Activated B cell treated with CpG ODN at 0.5 μM for 24 hours (primary cell): ENCODE data around the gene MAP4K2. TPM values are rescaled to one million over a fixed set of nuclear protein-coding genes. Genes with fewer than 3 reads are reported as not detected.

Experiments used
- ATAC-seq: fragments of 200-7000 bp; cut with Tn5 transposase; one replicate; pipeline ENCODE4 v1.10.0; 2021; ENCODE audit warnings: low read depth, mild to moderate bottlenecking, moderate library complexity
- CTCF ChIA-PET: fragments of 350-600 bp; sonication (Branson Sonifier 250); formaldehyde crosslinking; loops from one replicate; lab custom pipeline; 2021; ENCODE audit warnings: antibody characterized with exemption; lab: Charles Lee
- POLR2A ChIA-PET: fragments of 350-600 bp; sonication (Branson Sonifier 250); formaldehyde crosslinking; loops from one replicate; lab custom pipeline; 2021; ENCODE audit warnings: antibody characterized with exemption; lab: Charles Lee
- DNase-seq: peaks from one replicate; pipeline ENCODE4 v3.0.0; 2022
- H3K27ac Mint-ChIP-seq: one replicate; pipeline ENCODE4 v1.8.0; 2020; ENCODE audit warnings: mixed read lengths
- H3K27me3 Mint-ChIP-seq: one replicate; pipeline ENCODE4 v1.8.0; 2021; ENCODE audit warnings: mixed read lengths
- H3K36me3 Mint-ChIP-seq: one replicate; pipeline ENCODE4 v1.8.0; 2021; ENCODE audit warnings: low read depth, mixed read lengths
- H3K4me1 Mint-ChIP-seq: one replicate; pipeline ENCODE4 v1.8.0; 2021; ENCODE audit warnings: mixed read lengths
- H3K4me3 Mint-ChIP-seq: one replicate; pipeline ENCODE4 v1.8.0; 2020; ENCODE audit warnings: mild to moderate bottlenecking, mixed read lengths
- H3K9me3 Mint-ChIP-seq: one replicate; pipeline ENCODE4 v1.8.0; 2020; ENCODE audit warnings: mixed read lengths
- CTCF ChIP-seq: fragments of 200-600 bp; IDR thresholded peaks from one replicate; pipeline ENCODE4 v1.8.0; 2022; ENCODE audit warnings: antibody characterized with exemption, mild to moderate bottlenecking
- intact Hi-C: fragments of 100-400 bp; cut with micrococcal nuclease; formaldehyde crosslinking; loops from one replicate; pipeline ENCODE4 v1.15.1; 2024
- total RNA-seq: library from RNA; stranded (reverse); gene quantifications from 2 replicates; pipeline ENCODE4 v1.2.3, GENCODE V29; 2022

The MAP4K2 gene
- total RNA-seq, 1 donor from 2014 or later: 73.6 TPM

DNA sequence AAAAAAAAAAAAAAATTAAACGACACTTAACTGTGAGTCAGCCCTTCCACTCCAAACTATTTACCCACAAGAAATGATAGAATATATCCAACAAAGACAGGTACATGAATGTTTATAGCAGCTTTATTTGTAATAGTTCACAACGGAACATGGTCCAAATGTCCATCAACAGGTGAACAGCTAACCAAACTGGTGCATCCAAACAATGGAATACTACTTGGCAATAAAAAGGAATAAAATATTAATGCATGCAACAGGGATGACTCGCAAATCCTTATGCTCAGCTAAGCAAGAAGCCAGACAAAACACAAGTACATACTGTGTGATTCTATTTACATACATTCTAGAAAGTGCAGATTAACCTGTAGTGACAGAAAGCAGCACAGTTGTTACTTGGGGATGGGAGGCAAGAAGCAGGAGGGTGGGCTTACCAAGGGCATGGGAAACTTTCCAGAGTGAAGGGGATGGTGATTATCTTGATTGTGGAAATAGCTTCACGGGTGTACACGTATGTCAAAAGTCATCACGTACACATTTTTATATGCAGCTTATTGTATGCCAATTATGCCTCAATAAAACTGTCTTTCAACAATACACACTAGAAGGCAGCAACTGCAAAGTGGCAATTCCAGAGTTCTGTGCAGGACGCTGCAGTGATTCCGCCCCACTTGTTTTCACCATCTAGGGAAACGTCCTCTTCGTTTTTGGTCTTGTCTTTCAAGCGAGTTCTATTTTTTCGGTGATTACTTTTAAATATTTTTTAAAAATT, 18.0 kb downstream of the MAP4K2 start:
- peaks cover 16% of the 10 kb centered on the region for H3K36me3 Mint-ChIP-seq
- no peaks in the 10 kb centered on the region for H3K9me3 Mint-ChIP-seq
- H3K27ac Mint-ChIP-seq: no peak overlapping the region
- no peak for DNase-seq
- no peaks in the 10 kb centered on the region for H3K27me3 Mint-ChIP-seq
- peaks cover 38% of the 10 kb centered on the region for H3K4me1 Mint-ChIP-seq
- no peak overlapping the region for H3K4me3 Mint-ChIP-seq
- ChIA-PET CTCF (interaction anchor here (0.6 to 5.3 kb wide), 7 partner anchors 17 to 465 kb away, joined by 3 to 29 read pairs (median 4); partner anchors contain the start of genes CDC42BPG and MAP4K2), POLR2A (interaction anchor here (0.6 to 6.2 kb wide), 7 partner anchors 9 to 94 kb away, joined by 3 to 63 read pairs (median 5); partner anchors contain the start of gene RASGRP2)
- no peak for TF ChIP-seq CTCF
- no peak for ATAC-seq
- intact Hi-C loops: loop anchor here (5.0 kb wide), 1 partner anchor 227 kb away; the partner anchor contains the start of gene ARL2

DNA sequence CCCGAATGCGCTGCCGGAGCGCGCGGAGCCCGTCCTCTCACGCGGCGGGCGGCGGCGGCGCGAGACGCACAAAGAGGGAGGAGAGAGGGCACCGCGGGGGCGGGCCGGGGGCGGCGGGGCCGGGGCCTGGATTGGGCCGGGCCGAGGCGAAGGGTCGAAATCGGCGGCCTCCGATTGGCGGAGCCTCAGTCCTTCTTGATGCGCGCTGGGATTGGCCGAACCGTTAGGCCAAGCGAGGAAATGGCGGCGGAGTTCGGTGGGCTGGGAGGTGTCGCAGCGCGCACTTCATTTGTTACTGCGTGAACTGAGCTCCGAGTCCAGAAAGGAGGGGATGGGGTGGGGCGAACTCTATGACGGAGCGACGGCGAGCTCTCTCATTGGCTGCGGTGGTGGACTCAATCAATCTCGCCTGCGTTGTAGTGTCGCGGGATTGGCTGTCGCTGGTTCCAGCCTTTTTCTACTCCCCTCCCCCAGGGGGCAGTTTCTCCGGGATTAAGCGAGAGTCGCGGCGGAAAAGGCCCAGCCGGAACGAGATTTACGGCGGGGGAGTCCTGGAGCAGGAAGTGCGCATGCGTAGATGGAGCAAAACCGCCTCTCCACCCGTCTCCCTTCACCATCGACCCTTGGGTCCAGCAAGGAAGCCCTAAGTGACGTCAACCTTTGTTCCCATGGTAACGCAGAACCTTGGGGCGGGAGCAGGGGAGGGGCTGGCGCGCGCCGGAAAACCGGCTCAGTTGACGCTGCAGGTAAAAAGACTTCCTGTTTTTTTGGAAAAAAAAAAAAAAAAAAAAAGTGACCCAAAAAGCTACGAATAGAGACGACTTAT, 24.3 kb downstream of the MAP4K2 start, which contains the start of gene SF1:
Gene SF1 (minus strand): TSS at position 70 of the 826 bp plus-strand sequence. CDS start 150 bp downstream, outside the sequence.
- intact Hi-C loops: loop anchor here (1.0 to 10.0 kb wide), 9 partner anchors 24 to 534 kb away; partner anchors contain the start of genes ATG2A, EHD1, FKBP2 and MEN1
- peak within 1 kb of the TSS; percentile 99 for H3K27ac Mint-ChIP-seq
- DNase-seq (peak; percentile 91), ATAC-seq (peak; percentile 81)
- peaks cover 75% of the 10 kb centered on the region for H3K4me1 Mint-ChIP-seq
- POLR2A ChIA-PET: interaction anchor here (0.5 to 6.5 kb wide), 60 partner anchors 8 to 1989 kb away, joined by 3 to 197 read pairs (median 5); partner anchors contain the start of genes ARL2, CAPN1, CCDC88B and CDC42BPG
- H3K9me3 Mint-ChIP-seq: no peaks in the 10 kb centered on the region
- H3K27me3 Mint-ChIP-seq: no peaks in the 10 kb centered on the region
- CTCF ChIA-PET: interaction anchor here (0.9 to 1.4 kb wide), 5 partner anchors 21 to 90 kb away, joined by 3 to 4 read pairs (median 3); partner anchors contain the start of gene CDC42BPG
- H3K36me3 Mint-ChIP-seq: peaks cover 41% of the 10 kb centered on the region
- peak within 1 kb of the TSS; percentile 90 for H3K4me3 Mint-ChIP-seq
- TF ChIP-seq CTCF: no peak

GRCh38 chr11:64778223-64778472, 24.9 kb downstream of the MAP4K2 start:
- TF ChIP-seq CTCF: no peak
- ChIA-PET CTCF (interaction anchor here (0.9 to 1.4 kb wide), 4 partner anchors 21 to 89 kb away, joined by 3 to 4 read pairs (median 4); partner anchors contain the start of gene CDC42BPG), POLR2A (interaction anchor here (0.6 to 6.5 kb wide), 35 partner anchors 10 to 1988 kb away, joined by 3 to 197 read pairs (median 7); partner anchors contain the start of genes ARL2, CFL1, DPF2 and EHD1)
- DNase-seq: no peak
- peak overlapping the region; percentile 88 for H3K4me3 Mint-ChIP-seq
- H3K4me1 Mint-ChIP-seq: peaks cover 79% of the 10 kb centered on the region
- peaks cover 46% of the 10 kb centered on the region for H3K36me3 Mint-ChIP-seq
- no peaks in the 10 kb centered on the region for H3K9me3 Mint-ChIP-seq
- peak overlapping the region; percentile 99 for H3K27ac Mint-ChIP-seq
- H3K27me3 Mint-ChIP-seq: no peaks in the 10 kb centered on the region
- ATAC-seq: peak; percentile 1
- intact Hi-C loops: loop anchor here (1.0 to 10.0 kb wide), 9 partner anchors 24 to 533 kb away; partner anchors contain the start of genes ATG2A, EHD1, FKBP2 and MEN1

GRCh38 chr11:64777449-64778222, 25.4 kb downstream of the MAP4K2 start:
- H3K36me3 Mint-ChIP-seq: peaks cover 51% of the 10 kb centered on the region
- CTCF ChIA-PET: interaction anchor here (0.6 to 2.2 kb wide), 3 partner anchors 14 to 778 kb away, joined by 4 to 11 read pairs (median 7); no protein-coding TSS in a partner anchor
- intact Hi-C loops: loop anchor here (1.0 to 10.0 kb wide), 10 partner anchors 15 to 533 kb away; partner anchors contain the start of genes ATG2A, EHD1, FKBP2 and MEN1

More at GRCh38 chr11:64777449-64778222, 25.4 kb downstream of the MAP4K2 start:
- POLR2A ChIA-PET: interaction anchor here (0.6 to 6.5 kb wide), 14 partner anchors 11 to 557 kb away, joined by 3 to 197 read pairs (median 6); partner anchors contain the start of genes MAP4K2, PRDX5, RASGRP2 and TRMT112
- H3K27me3 Mint-ChIP-seq: no peaks in the 10 kb centered on the region
- DNase-seq (peak; percentile 79), ATAC-seq (peak; percentile 2)
- no peak for TF ChIP-seq CTCF
- peak overlapping the region; percentile 90 for H3K4me3 Mint-ChIP-seq
- peak overlapping the region; percentile 87 for H3K27ac Mint-ChIP-seq
- no peaks in the 10 kb centered on the region for H3K9me3 Mint-ChIP-seq
- H3K4me1 Mint-ChIP-seq: peaks cover 79% of the 10 kb centered on the region
